ENCODE measurements around the gene CDH2.
A peak's percentile ranks its signal among the peaks of the same experiment; 100 is the strongest.

CDH2 gene

GRCh38 chr18:28039691-28040090, 137.2 kb downstream of the CDH2 start:
- no peak for DNase-seq

GRCh38 chr18:28039078-28039477, 137.9 kb downstream of the CDH2 start:
- no peak for DNase-seq

GRCh38 chr18:28036488-28036887, 140.4 kb downstream of the CDH2 start:
- no peak for DNase-seq

DNA sequence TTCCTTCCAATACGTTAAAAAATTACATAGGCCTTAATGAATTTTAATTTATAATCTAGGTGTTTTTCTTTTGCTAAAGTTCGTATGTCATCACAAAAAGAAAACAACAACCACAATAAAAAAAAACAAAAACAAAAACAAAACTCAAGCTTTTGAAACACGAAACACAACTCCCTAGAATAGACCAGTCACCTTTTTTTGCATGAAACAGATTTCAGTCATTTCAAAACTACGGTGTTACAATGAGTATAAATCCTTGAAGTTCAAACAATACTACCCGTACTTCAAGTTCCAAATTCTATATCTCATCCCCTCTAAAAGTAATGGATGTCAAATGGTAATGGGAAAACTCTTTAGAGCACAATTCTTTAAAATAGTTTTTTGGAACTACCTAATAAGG, 142.4 kb downstream of the CDH2 start:
- no peak for DNase-seq

- DNase-seq: no peak
These were observed 144.8 kb downstream of the CDH2 start for GRCh38 chr18:28032177-28032576.

GRCh38 chr18:28030458-28030857, 146.5 kb downstream of the CDH2 start:
- DNase-seq: no peak

DNA sequence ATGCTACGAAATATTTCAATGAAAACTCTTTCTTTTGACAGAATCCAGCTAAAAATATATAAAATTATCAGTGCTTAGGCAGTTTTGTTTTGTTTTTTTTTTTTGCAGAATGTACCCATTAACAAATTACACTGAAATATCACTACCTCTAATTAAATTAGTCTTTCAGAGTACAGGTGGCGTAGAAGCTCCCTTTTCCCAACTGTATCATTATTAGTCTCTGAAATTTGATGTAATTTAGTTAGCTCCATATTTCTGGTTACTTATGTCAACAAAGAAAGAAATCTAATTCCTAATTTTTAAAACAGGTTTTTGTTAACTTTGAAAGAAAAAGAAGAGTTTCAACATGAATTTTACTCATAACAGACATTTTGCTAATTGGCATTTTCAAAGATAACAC, 149.2 kb downstream of the CDH2 start:
- no peak for DNase-seq

DNA sequence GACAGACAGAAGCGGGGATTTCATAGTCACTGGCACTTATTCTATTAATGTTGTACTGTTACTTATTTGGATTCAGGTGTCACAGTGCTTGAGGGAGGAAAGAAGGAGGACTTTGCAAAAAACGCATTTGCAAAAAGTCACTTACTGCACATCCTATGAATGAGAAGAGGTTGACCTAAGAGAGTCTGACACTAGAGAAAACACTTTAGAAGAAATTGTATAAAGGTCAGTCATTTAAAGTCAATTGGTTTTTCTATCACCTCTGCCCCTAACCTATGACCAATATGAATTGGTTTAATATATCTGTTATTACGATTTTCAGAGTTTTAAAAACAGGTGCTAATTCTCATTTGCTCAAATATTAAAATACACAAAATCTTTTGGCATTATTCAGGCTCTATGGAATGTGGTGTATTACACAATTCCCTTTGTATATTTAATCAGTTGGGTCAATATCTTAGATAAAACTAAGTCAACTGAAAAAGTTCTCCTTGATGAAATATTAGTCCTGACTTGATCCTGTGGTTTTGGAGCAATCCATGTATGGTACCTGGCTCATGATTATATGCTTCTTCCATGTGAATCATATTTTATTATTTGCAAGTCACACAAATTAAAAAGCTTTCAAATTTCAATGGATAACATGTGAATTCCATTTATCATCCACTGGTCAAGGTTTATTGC, 157.4 kb downstream of the CDH2 start:
- no peak for DNase-seq

GRCh38 chr18:28018351-28018750, 158.6 kb downstream of the CDH2 start:
- DNase-seq: no peak

GRCh38 chr18:28015671-28016070, 161.3 kb downstream of the CDH2 start:
- DNase-seq: no peak

GRCh38 chr18:28013066-28013465, 163.9 kb downstream of the CDH2 start:
- DNase-seq: peak in 1 of 2 experiments; percentile 13

- no peak for DNase-seq
These were observed 164.6 kb downstream of the CDH2 start for GRCh38 chr18:28012336-28012735.

DNA sequence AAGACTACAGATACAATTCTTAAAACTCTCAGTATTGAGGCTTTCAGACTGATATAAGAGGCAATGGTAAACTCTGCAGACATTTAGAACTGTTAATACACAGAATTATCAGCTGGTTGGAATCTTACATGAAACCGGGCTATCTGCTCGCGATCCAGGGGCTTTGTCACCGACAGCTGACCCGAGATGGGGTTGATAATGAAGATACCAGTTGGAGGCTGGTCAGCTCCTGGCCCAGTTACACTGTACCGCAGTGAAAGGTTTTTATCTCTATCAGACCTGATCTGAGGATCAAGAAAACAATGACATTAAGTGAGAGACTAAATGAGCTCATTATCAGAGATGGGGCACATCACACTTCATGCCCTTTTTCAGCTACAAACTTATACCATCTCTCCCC, 167.3 kb downstream of the CDH2 start:
- DNase-seq: no peak

- DNase-seq: no peak
These were observed 169.1 kb downstream of the CDH2 start for GRCh38 chr18:28007841-28008240.

GRCh38 chr18:28005164-28005563, 171.8 kb downstream of the CDH2 start:
- DNase-seq: no peak

DNA sequence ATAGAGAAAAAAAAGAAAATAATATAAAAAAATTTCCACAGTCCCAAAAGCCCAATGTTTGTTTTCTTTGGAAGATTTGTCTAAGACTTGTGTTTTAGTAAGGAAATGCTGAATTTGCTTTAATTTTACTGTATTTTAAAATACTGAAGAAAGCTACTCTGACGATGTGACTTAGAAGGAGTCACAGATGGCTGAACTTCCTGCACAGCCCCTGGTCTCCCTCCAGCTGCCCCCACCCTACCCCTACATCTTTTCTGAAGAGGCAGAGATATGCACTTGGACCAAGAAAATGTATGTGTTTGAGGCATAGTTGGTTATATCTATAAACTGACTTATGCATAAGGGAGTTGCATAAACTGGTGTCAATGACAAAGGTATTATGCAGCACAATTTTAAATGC, 172.3 kb downstream of the CDH2 start:
- DNase-seq: no peak

GRCh38 chr18:28003451-28003850, 173.5 kb downstream of the CDH2 start:
- DNase-seq: no peak

DNA sequence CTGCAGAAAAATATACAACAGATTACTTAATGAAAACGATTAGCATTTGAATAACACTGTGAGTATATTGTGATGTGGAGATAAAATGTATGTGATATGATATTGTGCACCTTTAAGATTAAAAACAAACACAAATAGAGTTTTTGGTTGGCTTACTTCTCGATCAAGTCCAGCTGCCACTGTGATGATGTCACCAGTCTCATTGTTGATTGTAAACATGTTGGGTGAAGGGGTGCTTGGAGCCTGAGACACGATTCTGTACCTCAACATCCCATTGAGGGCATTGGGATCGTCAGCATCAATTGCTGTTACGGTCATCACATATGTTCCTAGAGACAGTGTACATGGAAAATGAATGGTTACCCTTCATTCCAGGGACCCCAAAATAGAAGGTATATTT, 174.1 kb downstream of the CDH2 start:
- DNase-seq: no peak

- no peak for DNase-seq
These were observed 180.1 kb downstream of the CDH2 start for GRCh38 chr18:27996801-27997272.

GRCh38 chr18:27995770-27996502, 181.0 kb downstream of the CDH2 start:
- no peak for DNase-seq

GRCh38 chr18:27994571-27994970, 182.4 kb downstream of the CDH2 start:
- no peak for DNase-seq

DNA sequence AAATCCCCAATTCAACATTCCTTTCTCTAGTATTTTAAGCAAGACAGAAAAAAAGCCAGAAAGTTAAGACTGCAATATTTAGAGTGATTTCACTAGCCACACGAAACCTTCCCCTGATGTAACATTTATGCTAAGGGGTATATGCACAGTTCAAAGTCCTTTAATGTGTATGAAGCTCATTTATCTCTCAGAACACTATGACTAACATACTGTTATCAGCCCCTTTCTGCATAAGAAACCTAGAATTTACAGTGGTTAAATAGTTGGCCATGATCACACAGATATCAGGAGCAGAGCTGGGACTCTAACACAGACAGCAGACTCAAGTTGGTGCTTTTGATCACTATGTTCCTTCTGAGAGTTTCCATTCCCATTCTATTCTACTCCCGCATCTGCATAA, 185.5 kb downstream of the CDH2 start:
- no peak for DNase-seq

GRCh38 chr18:27985832-27986231, 191.1 kb downstream of the CDH2 start:
- DNase-seq: no peak

- no peak for DNase-seq
These were observed 193.2 kb downstream of the CDH2 start for GRCh38 chr18:27983780-27984179.

All from Kasumi-1 (cell line).